Measurements from ENCODE around the gene MLF2. TPM values are rescaled to one million over a fixed set of nuclear protein-coding genes. Genes with fewer than 3 reads are reported as not detected.
A peak's percentile ranks its signal among the peaks of the same experiment; 100 is the strongest.

The MLF2 gene
- total and polyA plus RNA-seq, 2 of the 13 experiments (the other 11 are each of a cell fraction or from before 2014, with no cell fraction given): 88.1 to 167 TPM

DNA sequence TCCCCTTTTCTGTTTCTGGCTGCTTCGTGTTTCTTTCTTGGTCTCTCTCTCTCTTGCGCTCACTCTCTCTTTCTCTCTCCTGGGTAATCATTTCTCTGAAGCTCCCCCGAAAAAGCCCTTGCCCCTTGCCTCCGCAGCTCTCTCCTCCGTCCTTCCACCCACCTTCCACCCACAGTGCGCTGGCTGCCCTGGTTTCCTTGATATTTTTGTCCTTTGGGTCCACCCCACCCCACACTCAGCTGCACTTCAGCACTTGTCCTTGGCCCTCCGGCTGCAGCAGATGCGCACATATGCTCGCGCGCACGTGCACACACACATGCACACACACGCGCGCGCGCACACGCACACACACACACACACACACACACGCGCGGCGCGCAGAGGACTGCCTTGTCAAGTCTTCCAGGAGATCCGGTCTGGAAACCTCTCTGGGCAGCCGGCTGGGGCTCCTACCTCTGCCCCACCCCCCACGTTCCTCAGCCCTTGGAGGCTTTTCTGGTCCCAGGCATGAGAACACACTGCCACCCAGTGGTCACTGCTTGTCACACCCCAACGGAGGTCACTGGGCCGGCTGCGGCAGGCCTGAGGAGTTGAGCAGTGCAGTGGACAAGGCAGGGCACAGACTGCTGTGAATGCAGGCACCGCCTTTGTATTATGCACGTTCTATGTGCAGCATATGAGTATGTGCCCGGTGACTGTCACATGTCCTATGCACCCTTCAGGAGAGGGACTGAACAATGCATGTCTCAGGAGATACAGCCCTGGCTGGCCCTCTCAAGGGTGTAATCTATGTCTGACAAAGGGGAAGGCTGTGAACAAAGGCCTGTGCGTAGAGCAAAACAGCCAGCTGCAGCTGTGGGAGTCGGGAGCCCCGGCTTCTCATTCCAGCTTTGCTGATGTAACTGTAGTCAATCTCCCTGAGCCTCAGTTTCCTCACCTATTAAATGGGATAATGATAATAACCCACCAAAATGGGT is 25.9 kb upstream of the MLF2 start:
- peak overlapping the region; percentile 1; the same call in 1 of the 2 replicates for H3K9ac ChIP-seq (ENCODE audit: insufficient read depth, low read depth, low read length)
- BruUV-seq (replicated peaks): no TSS peak
- H3K27me3 ChIP-seq (ENCODE audit: control insufficient read depth in 1 of 2, insufficient read depth in 2 of 2, low read length in 2 of 2): peaks cover 2 to 16% of the 10 kb centered on the region in 2 experiments; a peak in 2 of 5 replicates
- H3K4me2 ChIP-seq (ENCODE audit: low read depth, low read length): peak overlapping the region; percentile 69
- no peaks in the 10 kb centered on the region for H3K9me3 ChIP-seq (ENCODE audit: low read length)
- H3K4me1 ChIP-seq (ENCODE audit: insufficient read depth, low read length): peaks cover 83% of the 10 kb centered on the region
- intact Hi-C loops (cut with micrococcal nuclease; ENCODE audit: unreplicated experiment) (loop anchor here (1.0 to 2.0 kb wide), 3 partner anchors 26 to 46 kb away; partner anchors contain the start of gene MLF2), in situ Hi-C loops (cut with HindIII; ENCODE audit: extremely low pct_ligation_motif_present, low pct_unique_long_range_greater_than_20kb) (no loop called here)
- peak; percentile 89 for ATAC-seq
- ChIA-PET POLR2A (interaction anchor here (0.6 to 5.5 kb wide), 8 partner anchors 10 to 146 kb away, joined by 3 to 59 read pairs (median 4); partner anchors contain the start of genes COPS7A, MLF2, PTMS and ZNF384), CTCF (ENCODE audit: low intra/inter-chr PET ratio, low total read pairs) (interaction anchor here (1.3 to 2.9 kb wide), 3 partner anchors 12 to 43 kb away, joined by 4 to 54 read pairs (median 16); partner anchors contain the start of gene MLF2)
- peak overlapping the region; percentile 16 for H3K27ac ChIP-seq (ENCODE audit: extremely low read length, insufficient read depth, low read length)
- peak; percentile 85 for DNase-seq (ENCODE audit: low spot score)
- no peak overlapping the region for H2AFZ ChIP-seq (ENCODE audit: low read length)
- WGBS (ENCODE audit: low lambda C conversion rate): 5% methylated on average over 34 of the region's 35 CpGs
- H3K4me3 ChIP-seq (replicated peaks in 1 of 3; ENCODE audit: insufficient read depth in 1 of 3, low read depth in 2 of 3, low read length in 3 of 3): peak overlapping the region; percentile 1 to 47 (median 35); a peak in 4 of 6 replicates
- H3K79me2 ChIP-seq (ENCODE audit: insufficient read depth, low read length): no peaks in the 10 kb centered on the region
- peak; percentile 94 for FAIRE-seq
- no peaks in the 10 kb centered on the region for H3K36me3 ChIP-seq (replicated peaks in 1 of 2; ENCODE audit: control insufficient read depth in 1 of 2, insufficient read depth in 2 of 2, low read length in 2 of 2)
- no peaks in the 10 kb centered on the region for H4K20me1 ChIP-seq (ENCODE audit: insufficient read depth, low read length)
- TF ChIP-seq KAT7 (CRISPR knock-in tag; IDR thresholded peaks at IDR 0.05; ENCODE audit: borderline replicate concordance): no peak
- no peak for TF ChIP-seq ZNF230 (CRISPR knock-in tag; IDR thresholded peaks at IDR 0.05)
- peak; percentile 58 for TF ChIP-seq FOXO1 (CRISPR knock-in tag; IDR thresholded peaks at IDR 0.05)
- TF ChIP-seq, protein P1, sequence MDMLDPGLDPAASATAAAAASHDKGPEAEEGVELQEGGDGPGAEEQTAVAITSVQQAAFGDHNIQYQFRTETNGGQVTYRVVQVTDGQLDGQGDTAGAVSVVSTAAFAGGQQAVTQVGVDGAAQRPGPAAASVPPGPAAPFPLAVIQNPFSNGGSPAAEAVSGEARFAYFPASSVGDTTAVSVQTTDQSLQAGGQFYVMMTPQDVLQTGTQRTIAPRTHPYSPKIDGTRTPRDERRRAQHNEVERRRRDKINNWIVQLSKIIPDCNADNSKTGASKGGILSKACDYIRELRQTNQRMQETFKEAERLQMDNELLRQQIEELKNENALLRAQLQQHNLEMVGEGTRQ (IDR thresholded peaks at IDR 0.05; ENCODE audit: low read depth, low read length): no peak
- TF ChIP-seq, protein P1 (CRISPR knock-in tag; IDR thresholded peaks at IDR 0.05; ENCODE audit: borderline replicate concordance): 0 out of 2 replicates have a peak, but pooled peaks have one; percentile 5
- no peak for TF ChIP-seq TCF7 (IDR thresholded peaks at IDR 0.05; ENCODE audit: low read depth)
- TF ChIP-seq JUN (CRISPR knock-in tag; IDR thresholded peaks at IDR 0.05): 0 out of 2 replicates have a peak, but pooled peaks have one; percentile 29
- TF ChIP-seq EED (CRISPR knock-in tag; IDR thresholded peaks at IDR 0.05): no peak
- peak; percentile 53 for TF ChIP-seq ZNF331 (CRISPR knock-in tag; IDR thresholded peaks at IDR 0.05)
- 0 out of 2 replicates have a peak, but pooled peaks have one; percentile 51 for TF ChIP-seq KMT2B (CRISPR knock-in tag; IDR thresholded peaks at IDR 0.05)
- peak; percentile 52 for TF ChIP-seq RBM39 (IDR thresholded peaks at IDR 0.05; ENCODE audit: low read depth, low read length, poor library complexity, severe bottlenecking)
- 0 out of 4 replicates have a peak, but pooled peaks of 1 of the 2 experiments have one; percentile 33 for TF ChIP-seq POLR2A (IDR thresholded peaks at IDR 0.05; ENCODE audit: insufficient read depth in 1 of 2, low read depth in 2 of 2, low read length in 2 of 2)
- TF ChIP-seq, protein P2, sequence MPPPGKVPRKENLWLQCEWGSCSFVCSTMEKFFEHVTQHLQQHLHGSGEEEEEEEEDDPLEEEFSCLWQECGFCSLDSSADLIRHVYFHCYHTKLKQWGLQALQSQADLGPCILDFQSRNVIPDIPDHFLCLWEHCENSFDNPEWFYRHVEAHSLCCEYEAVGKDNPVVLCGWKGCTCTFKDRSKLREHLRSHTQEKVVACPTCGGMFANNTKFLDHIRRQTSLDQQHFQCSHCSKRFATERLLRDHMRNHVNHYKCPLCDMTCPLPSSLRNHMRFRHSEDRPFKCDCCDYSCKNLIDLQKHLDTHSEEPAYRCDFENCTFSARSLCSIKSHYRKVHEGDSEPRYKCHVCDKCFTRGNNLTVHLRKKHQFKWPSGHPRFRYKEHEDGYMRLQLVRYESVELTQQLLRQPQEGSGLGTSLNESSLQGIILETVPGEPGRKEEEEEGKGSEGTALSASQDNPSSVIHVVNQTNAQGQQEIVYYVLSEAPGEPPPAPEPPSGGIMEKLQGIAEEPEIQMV (CRISPR knock-in tag; IDR thresholded peaks at IDR 0.05; ENCODE audit: low read depth): peak; percentile 31; the same call in 1 of the 2 replicates
- TF ChIP-seq, protein P3, sequence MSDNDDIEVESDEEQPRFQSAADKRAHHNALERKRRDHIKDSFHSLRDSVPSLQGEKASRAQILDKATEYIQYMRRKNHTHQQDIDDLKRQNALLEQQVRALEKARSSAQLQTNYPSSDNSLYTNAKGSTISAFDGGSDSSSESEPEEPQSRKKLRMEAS (IDR thresholded peaks at IDR 0.05): peak; percentile 86
- TF ChIP-seq SP2 (CRISPR knock-in tag; IDR thresholded peaks at IDR 0.05): no peak; the same call in 1 of the 2 replicates
- TF ChIP-seq, protein P4, sequence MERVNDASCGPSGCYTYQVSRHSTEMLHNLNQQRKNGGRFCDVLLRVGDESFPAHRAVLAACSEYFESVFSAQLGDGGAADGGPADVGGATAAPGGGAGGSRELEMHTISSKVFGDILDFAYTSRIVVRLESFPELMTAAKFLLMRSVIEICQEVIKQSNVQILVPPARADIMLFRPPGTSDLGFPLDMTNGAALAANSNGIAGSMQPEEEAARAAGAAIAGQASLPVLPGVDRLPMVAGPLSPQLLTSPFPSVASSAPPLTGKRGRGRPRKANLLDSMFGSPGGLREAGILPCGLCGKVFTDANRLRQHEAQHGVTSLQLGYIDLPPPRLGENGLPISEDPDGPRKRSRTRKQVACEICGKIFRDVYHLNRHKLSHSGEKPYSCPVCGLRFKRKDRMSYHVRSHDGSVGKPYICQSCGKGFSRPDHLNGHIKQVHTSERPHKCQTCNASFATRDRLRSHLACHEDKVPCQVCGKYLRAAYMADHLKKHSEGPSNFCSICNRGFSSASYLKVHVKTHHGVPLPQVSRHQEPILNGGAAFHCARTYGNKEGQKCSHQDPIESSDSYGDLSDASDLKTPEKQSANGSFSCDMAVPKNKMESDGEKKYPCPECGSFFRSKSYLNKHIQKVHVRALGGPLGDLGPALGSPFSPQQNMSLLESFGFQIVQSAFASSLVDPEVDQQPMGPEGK (CRISPR knock-in tag; IDR thresholded peaks at IDR 0.05): peak; percentile 88
- no peak for TF ChIP-seq SOX6 (IDR thresholded peaks at IDR 0.05)
- peak; percentile 72 for TF ChIP-seq SOX6 (CRISPR knock-in tag; IDR thresholded peaks at IDR 0.05)
